DND-41 (cell line): ENCODE data around the gene RFX6.

Source experiments
- ATAC-seq: fragments of 200-7000 bp; cut with Tn5 transposase; 3 replicates; pipeline ENCODE4 v1.9.1; 2021; ENCODE audit warnings: low read depth; ENCODE audit not compliant: insufficient read depth
- DNase-seq: peaks from one replicate; pipeline ENCODE4 v3.0.0-alpha.2; 2020
- H2AFZ ChIP-seq: 2 replicates; pipeline ENCODE4 v1.6.0; 2012; ENCODE audit warnings: low read depth, low read length
- H3K27ac ChIP-seq: 2 replicates; pipeline ENCODE4 v1.5.1; 2012; ENCODE audit warnings: low read length, inconsistent platforms
- H3K27me3 ChIP-seq: fragments of 200-600 bp; sonication (generic); 2 replicates; pipeline ENCODE4 v1.6.0; 2012; ENCODE audit warnings: low read length, mild to moderate bottlenecking, inconsistent platforms; ENCODE audit not compliant: insufficient read depth, poor library complexity
- H3K36me3 ChIP-seq: 2 replicates; pipeline ENCODE4 v1.5.1; 2012; ENCODE audit warnings: low read length, inconsistent platforms; ENCODE audit not compliant: insufficient read depth
- H3K4me1 ChIP-seq: 2 replicates; pipeline ENCODE4 v1.5.1; 2012; ENCODE audit warnings: mild to moderate bottlenecking, low read length; ENCODE audit not compliant: insufficient read depth
- H3K4me2 ChIP-seq: 2 replicates; pipeline ENCODE4 v1.6.0; 2012; ENCODE audit warnings: mild to moderate bottlenecking, moderate library complexity, low read length, inconsistent platforms; ENCODE audit not compliant: insufficient read depth
- H3K4me3 ChIP-seq, 2 experiments: fragments of 200-600 bp in 1 of 2; shearing (Covaris generic) in 1 of 2; 2 replicates each; pipeline ENCODE4 v1.5.1; 2012 to 2016; ENCODE audit warnings: inconsistent platforms in 2 of 2, low read length in 2 of 2, mild to moderate bottlenecking in 2 of 2, low read depth in 1 of 2, moderate library complexity in 1 of 2
- H3K79me2 ChIP-seq: 2 replicates; pipeline ENCODE4 v1.6.0; 2012; ENCODE audit warnings: low read length, inconsistent platforms; ENCODE audit not compliant: insufficient read depth
- H3K9ac ChIP-seq: 2 replicates; pipeline ENCODE4 v1.6.0; 2012; ENCODE audit warnings: low read depth, mild to moderate bottlenecking, inconsistent platforms, low read length, moderate library complexity
- H3K9me3 ChIP-seq: 2 replicates; pipeline ENCODE4 v1.5.1; 2012; ENCODE audit warnings: low read length, moderate library complexity, mild to moderate bottlenecking, inconsistent platforms; ENCODE audit not compliant: insufficient read depth, severe bottlenecking
- H4K20me1 ChIP-seq: 2 replicates; pipeline ENCODE4 v1.6.0; 2012; ENCODE audit warnings: low read length; ENCODE audit not compliant: insufficient read depth
- EZH2 ChIP-seq: IDR thresholded peaks from 3 replicates; pipeline ENCODE4 v1.6.1; 2012; ENCODE audit warnings: borderline replicate concordance, low read depth, mild to moderate bottlenecking, moderate library complexity, low read length, inconsistent platforms; ENCODE audit not compliant: severe bottlenecking
- TF ChIP-seq, protein P1 (sequence below): IDR thresholded peaks from 2 replicates; pipeline ENCODE4 v1.5.1; 2012; ENCODE audit warnings: borderline replicate concordance, low read length, moderate library complexity, mild to moderate bottlenecking; ENCODE audit not compliant: poor library complexity, severe bottlenecking; ENCODE audit errors: extremely low read depth

RFX6 gene

DNA sequence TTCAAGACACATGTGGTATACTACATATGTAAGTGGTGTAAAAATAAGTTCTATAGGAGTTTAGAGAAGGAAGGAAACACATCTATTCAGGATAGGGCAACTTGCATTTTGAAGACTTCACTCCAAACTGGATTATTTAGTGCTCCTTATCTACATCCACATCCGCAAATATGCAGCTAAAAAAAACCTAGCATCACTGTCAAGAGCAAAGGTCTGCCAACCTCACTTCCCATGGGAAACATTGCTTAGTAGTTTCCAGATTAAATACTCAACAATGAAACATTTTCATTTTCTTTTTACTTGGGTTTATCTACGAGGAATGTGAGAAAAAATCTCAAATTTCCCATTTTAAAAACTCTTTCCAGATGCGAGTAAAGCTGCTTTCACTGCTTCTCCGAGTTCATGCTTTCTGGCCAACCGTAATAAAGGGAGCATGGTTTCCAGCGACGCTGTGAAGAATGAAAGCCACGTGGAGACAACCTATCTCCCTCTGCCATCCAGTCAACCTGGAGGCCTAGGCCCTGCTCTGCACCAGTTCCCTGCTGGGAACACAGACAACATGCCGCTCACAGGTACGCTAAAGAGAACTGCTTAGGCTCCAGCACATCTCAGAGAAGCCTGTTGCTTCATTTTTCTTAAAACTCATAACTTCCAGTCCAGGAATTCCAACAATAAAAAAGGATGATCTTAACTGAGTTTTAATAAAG is 48.2 kb downstream of the RFX6 start:
- DNase-seq (no peak), ATAC-seq (no peak)
- no peak overlapping the region for H3K4me3 ChIP-seq
- no peak overlapping the region for H3K27ac ChIP-seq
- no peaks in the 10 kb centered on the region for H3K79me2 ChIP-seq
- TF ChIP-seq, protein P1, sequence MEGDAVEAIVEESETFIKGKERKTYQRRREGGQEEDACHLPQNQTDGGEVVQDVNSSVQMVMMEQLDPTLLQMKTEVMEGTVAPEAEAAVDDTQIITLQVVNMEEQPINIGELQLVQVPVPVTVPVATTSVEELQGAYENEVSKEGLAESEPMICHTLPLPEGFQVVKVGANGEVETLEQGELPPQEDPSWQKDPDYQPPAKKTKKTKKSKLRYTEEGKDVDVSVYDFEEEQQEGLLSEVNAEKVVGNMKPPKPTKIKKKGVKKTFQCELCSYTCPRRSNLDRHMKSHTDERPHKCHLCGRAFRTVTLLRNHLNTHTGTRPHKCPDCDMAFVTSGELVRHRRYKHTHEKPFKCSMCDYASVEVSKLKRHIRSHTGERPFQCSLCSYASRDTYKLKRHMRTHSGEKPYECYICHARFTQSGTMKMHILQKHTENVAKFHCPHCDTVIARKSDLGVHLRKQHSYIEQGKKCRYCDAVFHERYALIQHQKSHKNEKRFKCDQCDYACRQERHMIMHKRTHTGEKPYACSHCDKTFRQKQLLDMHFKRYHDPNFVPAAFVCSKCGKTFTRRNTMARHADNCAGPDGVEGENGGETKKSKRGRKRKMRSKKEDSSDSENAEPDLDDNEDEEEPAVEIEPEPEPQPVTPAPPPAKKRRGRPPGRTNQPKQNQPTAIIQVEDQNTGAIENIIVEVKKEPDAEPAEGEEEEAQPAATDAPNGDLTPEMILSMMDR: no peak
- no peak for TF ChIP-seq EZH2
- H4K20me1 ChIP-seq: no peaks in the 10 kb centered on the region
- no peak overlapping the region for H3K9ac ChIP-seq
- no peaks in the 10 kb centered on the region for H3K9me3 ChIP-seq
- H3K27me3 ChIP-seq: no peaks in the 10 kb centered on the region
- no peak overlapping the region for H3K4me2 ChIP-seq
- no peaks in the 10 kb centered on the region for H3K36me3 ChIP-seq
- no peaks in the 10 kb centered on the region for H3K4me1 ChIP-seq
- H2AFZ ChIP-seq: no peak overlapping the region

DNA sequence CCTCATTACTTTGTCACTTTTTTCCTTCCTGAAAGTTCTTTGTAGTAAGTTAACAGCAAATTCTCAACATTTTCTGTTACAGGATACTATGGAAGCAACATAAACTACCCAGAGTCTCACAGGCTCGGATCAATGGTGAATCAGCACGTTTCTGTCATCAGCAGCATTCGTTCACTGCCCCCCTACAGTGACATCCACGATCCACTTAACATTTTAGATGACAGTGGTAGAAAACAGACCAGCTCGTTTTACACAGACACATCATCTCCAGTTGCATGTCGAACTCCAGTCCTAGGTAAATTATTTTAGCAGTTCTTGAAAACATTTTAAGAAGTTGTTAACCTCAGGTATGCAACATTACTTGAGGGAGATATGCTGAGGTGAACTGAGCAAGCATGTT is 51.6 kb downstream of the RFX6 start:
- Histone ChIP-seq H3K9me3 (no peaks in the 10 kb centered on the region), H3K4me1 (no peaks in the 10 kb centered on the region), H3K79me2 (no peaks in the 10 kb centered on the region), H2AFZ (no peak overlapping the region), H3K9ac (no peak overlapping the region), H3K36me3 (no peaks in the 10 kb centered on the region), H3K4me2 (no peak overlapping the region), H3K4me3 (no peak overlapping the region), H4K20me1 (no peaks in the 10 kb centered on the region), H3K27me3 (no peaks in the 10 kb centered on the region), H3K27ac (no peak overlapping the region)
- DNase-seq (no peak), ATAC-seq (no peak)
- TF ChIP-seq EZH2: no peak
- TF ChIP-seq, protein P1: no peak

DNA sequence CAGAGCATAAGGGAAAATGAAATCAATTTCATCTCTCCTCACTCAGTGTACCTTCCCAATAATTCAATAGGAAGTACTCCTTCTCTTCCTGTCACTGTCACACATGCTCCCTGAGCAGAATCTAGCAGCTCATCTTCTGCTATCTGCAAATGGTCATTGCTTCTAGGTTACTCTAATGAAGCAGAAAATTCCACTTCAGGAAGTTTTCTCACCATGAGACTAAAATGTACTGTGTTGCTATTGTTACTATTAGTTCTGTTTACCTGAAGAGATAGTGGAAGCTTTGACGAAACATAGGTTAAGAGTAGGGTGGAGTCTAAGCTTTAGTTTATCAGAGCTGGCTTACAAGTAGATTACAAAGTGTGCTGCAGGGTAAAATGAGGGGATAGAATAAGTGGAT is 52.8 kb downstream of the RFX6 start:
- no peak overlapping the region for H3K4me3 ChIP-seq
- no peaks in the 10 kb centered on the region for H4K20me1 ChIP-seq
- no peak overlapping the region for H2AFZ ChIP-seq
- no peak overlapping the region for H3K9ac ChIP-seq
- no peak overlapping the region for H3K27ac ChIP-seq
- ATAC-seq (no peak), DNase-seq (no peak)
- H3K36me3 ChIP-seq: no peaks in the 10 kb centered on the region
- no peak overlapping the region for H3K4me2 ChIP-seq
- H3K9me3 ChIP-seq: no peaks in the 10 kb centered on the region
- TF ChIP-seq, protein P1: no peak
- TF ChIP-seq EZH2: no peak
- peaks cover under 1% of the 10 kb centered on the region for H3K27me3 ChIP-seq
- H3K79me2 ChIP-seq: no peaks in the 10 kb centered on the region
- no peaks in the 10 kb centered on the region for H3K4me1 ChIP-seq
